NCI-H2171 treated with DMSO at 0.1 percent for 48 hours (cell line): ENCODE results near the gene CFAP46.
"Not testable (repeated sequence)": the region's sequence is repeated elsewhere in the genome, so short reads cannot be mapped to it uniquely, and the experiment has no call there.

ENCODE experiments used
- DNase-seq: peaks from one replicate; lab custom pipeline; 2025; lab: John Stamatoyannopoulos, UW

Gene CFAP46

DNA sequence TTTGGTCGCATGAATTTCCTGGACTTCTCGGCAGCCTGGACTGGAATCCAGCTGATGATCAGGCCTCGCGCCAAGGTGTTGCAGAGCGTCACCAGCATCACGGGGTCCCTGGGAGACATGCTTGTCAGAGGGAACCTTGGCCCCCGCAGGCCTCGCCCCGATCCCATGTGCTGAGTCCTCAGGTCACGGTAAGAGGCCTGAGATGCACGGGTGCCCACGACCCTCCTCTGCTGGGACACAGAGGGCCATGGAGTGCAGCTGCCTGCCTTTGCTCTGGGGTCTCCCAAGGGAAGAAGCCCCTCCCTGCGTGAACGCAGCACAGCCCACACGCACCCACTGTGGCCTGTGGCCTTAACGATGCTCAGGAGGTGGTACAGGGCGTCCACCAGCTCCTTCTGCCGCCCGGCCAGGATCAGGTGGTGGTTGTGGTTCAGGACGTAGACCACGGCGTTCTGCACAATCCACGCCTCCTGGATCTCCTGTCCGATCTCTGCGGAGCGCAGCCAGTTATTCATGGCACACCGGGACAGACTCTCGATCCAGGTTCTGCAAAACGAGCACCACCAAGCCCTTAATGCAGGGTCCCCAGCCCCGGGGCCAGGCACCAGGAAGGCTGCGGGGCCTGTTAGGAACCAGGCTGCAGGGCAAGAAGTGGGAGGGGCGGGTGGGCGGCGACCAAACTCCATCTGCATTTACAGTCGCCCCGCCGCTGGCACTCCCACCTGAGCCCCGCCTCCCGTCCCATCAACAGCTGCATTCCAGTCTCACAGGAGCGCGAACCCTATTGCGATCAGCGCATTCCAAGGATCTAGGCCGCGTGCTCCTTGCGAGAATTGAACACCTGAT lies 29.4 kb downstream of the CFAP46 start:
- DNase-seq: no peak

- DNase-seq: no peak
These were observed 30.1 kb downstream of the CFAP46 start for GRCh38 chr10:132912225-132912712.

GRCh38 chr10:132911786-132912097 lies 30.6 kb downstream of the CFAP46 start:
- DNase-seq: no peak

DNA sequence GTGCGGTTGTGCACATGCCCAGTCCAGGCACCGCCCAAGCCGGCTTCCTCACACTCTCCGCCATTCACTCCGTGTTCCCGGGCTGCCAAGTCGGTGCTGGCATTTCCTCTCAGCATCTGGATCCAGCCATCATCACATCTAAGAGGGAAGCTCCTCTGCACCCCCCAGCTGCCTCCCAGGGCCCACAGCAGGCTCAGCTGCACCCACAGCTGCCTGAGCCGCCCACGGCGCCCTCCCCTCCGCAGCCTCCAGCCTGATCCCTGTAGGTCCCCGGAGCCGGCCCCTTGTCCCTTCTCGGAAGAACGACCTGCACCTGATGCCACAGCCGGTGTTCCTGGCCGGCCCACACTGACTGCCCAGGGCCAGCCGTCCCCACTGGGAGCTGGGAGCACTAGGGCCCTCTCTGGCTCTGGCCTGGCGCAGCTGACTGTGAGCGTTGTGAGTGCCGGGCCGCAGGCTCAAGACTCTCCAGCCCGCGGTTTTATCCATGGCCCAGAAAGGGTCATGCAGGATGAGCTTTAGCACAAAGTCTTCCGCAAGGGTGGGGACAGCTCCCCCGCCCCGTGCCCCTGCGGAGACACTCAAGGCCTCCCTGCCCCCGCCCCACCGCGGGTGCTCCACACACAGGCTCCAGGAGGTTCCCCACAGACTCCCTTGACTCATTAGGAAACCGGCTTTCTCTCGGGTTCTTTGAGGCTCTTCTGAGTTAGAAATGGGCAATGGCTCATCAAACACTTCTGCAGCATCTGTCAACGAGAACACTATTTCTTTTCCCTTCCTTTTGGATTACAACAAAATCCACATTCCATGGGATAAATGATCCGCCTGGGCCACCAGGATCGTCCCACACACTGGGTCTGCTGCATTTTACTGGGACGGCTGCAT lies 31.2 kb downstream of the CFAP46 start:
- no peak for DNase-seq

DNA sequence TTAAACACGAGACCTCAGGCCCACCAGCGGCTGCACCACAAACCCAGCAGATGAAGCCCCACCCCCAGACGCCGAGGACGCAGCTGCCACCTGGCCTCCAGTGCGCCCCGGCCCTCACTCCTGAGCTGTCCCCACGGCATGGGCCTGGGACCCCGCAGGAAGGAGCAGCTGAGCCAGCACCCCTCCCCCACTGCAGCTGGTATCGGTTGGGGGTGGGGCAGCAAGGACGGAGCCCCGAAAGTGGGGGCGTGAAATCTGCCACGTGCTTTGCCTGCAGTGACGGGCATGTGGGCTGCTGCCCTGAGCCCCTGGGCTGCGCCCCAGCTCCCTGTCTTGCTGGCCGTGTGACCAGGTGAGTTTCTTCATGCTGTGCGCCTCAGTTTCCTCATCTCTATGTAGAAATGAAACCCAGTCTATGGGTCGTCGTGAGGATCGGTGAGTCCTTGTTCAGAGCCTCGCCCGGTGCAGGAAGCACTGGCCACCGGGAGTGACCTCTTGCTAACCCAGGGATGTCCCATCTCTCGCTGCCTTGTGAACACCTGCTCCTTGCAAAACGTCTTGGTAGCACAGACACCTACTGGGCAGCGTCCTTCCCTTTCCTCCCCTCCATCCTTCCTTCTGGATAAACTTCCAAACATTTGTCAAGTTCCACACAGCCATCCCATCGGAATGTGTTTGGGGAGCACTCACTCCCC lies 32.0 kb downstream of the CFAP46 start:
- DNase-seq: no peak

DNA sequence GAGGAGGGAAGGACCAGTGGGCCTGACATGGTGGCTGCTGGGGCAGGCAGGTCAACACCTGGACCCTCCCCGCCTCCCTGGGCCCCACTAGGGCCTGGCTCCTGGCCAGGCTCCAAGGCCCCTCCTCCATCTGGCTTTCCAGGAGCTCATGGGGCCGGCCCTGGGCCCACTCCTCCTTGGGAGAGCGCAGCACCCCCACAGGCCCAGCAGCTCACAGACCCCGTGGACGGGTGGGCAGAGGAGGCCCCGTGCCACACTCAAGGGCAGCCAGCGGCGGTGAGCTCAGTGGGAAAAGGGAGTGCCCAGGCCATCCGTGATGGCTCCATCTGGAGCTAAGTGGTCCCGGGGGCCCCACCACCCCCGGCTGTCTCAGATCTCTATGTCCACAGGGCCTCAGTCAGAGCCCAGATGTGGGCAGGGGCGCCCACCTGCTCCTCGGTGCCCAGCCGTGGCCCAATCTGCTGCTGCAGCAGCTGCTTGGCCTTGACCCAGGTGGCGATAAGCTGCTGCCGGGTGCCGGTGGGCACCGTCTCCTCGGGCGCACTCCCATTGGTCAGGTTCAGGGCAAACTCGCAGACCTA lies 32.8 kb downstream of the CFAP46 start:
- DNase-seq: no peak

GRCh38 chr10:132908621-132909295 lies 33.6 kb downstream of the CFAP46 start:
- no peak for DNase-seq

- no peak for DNase-seq
These were observed 34.3 kb downstream of the CFAP46 start for GRCh38 chr10:132907821-132908620.

- no peak for DNase-seq
These were observed 35.5 kb downstream of the CFAP46 start for GRCh38 chr10:132906836-132907235.

- no peak for DNase-seq
These were observed 36.3 kb downstream of the CFAP46 start for GRCh38 chr10:132906106-132906505.

- DNase-seq: no peak
These were observed 36.7 kb downstream of the CFAP46 start for GRCh38 chr10:132905661-132906060.

DNA sequence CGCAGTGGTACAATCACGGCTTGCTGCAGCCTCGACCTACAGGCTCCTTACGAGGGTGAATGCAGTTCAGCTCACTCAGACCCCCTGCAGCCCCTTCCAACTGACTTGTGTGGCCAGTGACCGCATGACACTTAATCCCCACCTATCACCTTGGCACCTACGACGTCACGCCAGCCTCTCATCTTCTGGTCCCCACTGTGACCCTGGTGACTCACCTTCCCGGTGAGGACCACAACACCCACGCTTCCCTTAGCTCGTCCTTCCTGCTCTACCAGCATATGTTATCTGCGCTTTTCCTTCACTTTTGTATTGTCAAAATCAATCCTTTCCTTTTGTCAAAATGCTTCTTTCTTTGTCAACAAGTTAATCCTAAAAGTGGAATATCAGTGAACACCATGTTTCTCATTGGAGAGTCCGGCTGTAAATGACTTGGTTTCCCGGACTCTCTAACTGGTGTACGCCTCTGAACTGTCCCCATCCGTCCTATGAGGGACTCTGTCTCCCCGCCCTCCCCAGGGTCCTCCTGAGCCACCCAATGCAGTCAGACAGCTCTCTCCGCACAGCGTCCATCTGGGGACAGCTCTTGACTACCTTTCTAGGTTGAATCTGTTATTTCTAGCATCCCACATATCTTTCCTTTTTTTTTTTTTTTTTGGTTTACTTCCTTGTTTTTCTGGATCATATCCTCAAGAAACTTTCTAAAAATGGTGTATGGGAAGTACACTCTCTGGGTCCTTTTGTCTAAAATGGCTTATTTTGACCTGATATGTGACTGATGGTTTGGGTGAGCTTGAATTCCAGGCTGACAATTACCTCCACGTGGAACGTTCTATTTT lies 37.3 kb downstream of the CFAP46 start:
- DNase-seq: no peak

DNA sequence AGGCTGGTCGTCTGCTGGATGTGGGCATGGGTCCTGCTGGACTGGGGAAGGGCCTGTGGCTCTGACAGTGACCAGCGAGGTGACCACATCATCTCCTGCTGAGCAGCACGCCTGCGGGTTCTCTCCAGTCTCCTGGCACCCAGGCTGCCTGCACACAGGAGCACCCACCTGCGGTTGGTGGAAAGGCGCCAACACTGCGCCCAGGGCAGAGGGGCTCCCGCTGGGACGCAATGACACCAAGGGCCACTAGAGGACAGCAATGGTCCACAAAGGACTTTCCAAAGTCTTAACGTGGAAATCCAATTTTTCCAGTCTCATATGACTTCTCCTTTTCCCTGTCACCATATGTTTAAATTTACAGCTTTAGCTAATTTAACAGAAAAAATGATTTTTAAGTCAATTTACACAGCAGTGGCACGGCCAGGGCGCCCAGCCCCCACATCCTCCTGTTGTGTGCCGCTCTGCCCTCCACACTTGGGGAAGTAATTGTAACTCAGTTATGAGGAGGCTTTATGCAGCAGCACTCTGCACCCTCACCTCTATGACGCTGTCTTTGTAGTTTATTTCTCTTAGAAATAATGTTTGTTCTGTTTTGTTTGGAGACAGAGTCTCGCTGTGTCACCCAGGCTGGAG lies 38.1 kb downstream of the CFAP46 start:
- peak; percentile 42 for DNase-seq

GRCh38 chr10:132902656-132903575 lies 39.5 kb downstream of the CFAP46 start:
- not testable (repeated sequence) for DNase-seq

DNA sequence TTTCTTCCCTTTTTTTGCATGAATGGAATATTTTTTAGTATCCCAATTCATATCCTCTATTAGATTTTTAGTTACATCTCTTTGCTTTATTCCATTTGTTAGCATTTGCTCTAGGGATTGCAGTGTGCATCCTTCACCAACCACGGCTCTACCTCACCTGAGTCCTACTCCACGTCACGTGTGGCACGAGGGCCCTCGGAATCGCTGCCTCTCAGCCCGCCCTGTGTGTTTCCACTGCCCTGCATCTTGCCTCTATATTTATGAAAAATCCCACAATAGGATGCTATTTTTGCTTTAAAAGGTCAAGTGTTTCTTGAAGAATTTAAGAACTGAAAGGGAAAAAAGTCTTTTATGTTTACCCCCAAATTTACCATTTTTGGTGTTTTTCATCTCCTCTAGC lies 41.0 kb downstream of the CFAP46 start:
- DNase-seq: no peak

- DNase-seq: no peak
These were observed 42.1 kb downstream of the CFAP46 start for GRCh38 chr10:132900211-132900756.

GRCh38 chr10:132899751-132900065 lies 42.7 kb downstream of the CFAP46 start:
- DNase-seq: no peak
